ENCODE measurements around the gene CEP72.
"Not testable (repeated sequence)": the region's sequence is repeated elsewhere in the genome, so short reads cannot be mapped to it uniquely, and the experiment has no call there.

CEP72 gene

GRCh38 chr5:618450-618849 lies 6.3 kb downstream of the CEP72 start:
- DNase-seq (ENCODE audit: low read depth in 2 of 2), result no peak

- no peak for DNase-seq (ENCODE audit: low read depth in 2 of 2)
Observed at GRCh38 chr5:619444-619843, 7.3 kb downstream of the CEP72 start.

GRCh38 chr5:620152-620551 lies 8.0 kb downstream of the CEP72 start:
- DNase-seq (ENCODE audit: low read depth in 2 of 2), result no peak

- DNase-seq (ENCODE audit: low read depth in 2 of 2), result no peak
Observed at GRCh38 chr5:620586-621180, 8.5 kb downstream of the CEP72 start.

GRCh38 chr5:621341-621761 lies 9.2 kb downstream of the CEP72 start:
- DNase-seq (ENCODE audit: low read depth in 2 of 2), result no peak

- DNase-seq (ENCODE audit: low read depth in 2 of 2), result no peak
Observed at GRCh38 chr5:622359-622758, 10.2 kb downstream of the CEP72 start.

- DNase-seq (ENCODE audit: low read depth in 2 of 2), result no peak
Observed at GRCh38 chr5:622946-623522, 10.9 kb downstream of the CEP72 start.

GRCh38 chr5:623531-623930 lies 11.4 kb downstream of the CEP72 start:
- no peak for DNase-seq (ENCODE audit: low read depth in 2 of 2)

GRCh38 chr5:624118-624950 lies 12.2 kb downstream of the CEP72 start:
- no peak for DNase-seq (ENCODE audit: low read depth in 2 of 2)

- DNase-seq (ENCODE audit: low read depth in 2 of 2), result no peak
Observed at GRCh38 chr5:624951-625230, 12.8 kb downstream of the CEP72 start.

- DNase-seq (ENCODE audit: low read depth in 2 of 2), result no peak
Observed at GRCh38 chr5:625516-625915, 13.4 kb downstream of the CEP72 start.

- no peak for DNase-seq (ENCODE audit: low read depth in 2 of 2)
Observed at GRCh38 chr5:626850-627249, 14.7 kb downstream of the CEP72 start.

- DNase-seq (ENCODE audit: low read depth in 2 of 2), result no peak
Observed at GRCh38 chr5:627840-628239, 15.7 kb downstream of the CEP72 start.

GRCh38 chr5:628351-629205 lies 16.4 kb downstream of the CEP72 start:
- not testable (repeated sequence) for DNase-seq (ENCODE audit: low read depth in 2 of 2)

- DNase-seq (ENCODE audit: low read depth in 2 of 2), result no peak
Observed at GRCh38 chr5:633501-633955, 21.4 kb downstream of the CEP72 start.

GRCh38 chr5:634191-634590 lies 22.1 kb downstream of the CEP72 start:
- no peak for DNase-seq (ENCODE audit: low read depth in 2 of 2)

- no peak for DNase-seq (ENCODE audit: low read depth in 2 of 2)
Observed at GRCh38 chr5:635306-636055, 23.3 kb downstream of the CEP72 start.

- no peak for DNase-seq (ENCODE audit: low read depth in 2 of 2)
Observed at GRCh38 chr5:636951-637350, 24.8 kb downstream of the CEP72 start.

GRCh38 chr5:637581-638450 lies 25.7 kb downstream of the CEP72 start:
- no peak for DNase-seq (ENCODE audit: low read depth in 2 of 2)

GRCh38 chr5:638501-639252 lies 26.5 kb downstream of the CEP72 start:
- no peak for DNase-seq (ENCODE audit: low read depth in 2 of 2)
